KG1 (cell line): Measurements from ENCODE around the gene SPPL2B.
"Not testable (repeated sequence)": the region's sequence is repeated elsewhere in the genome, so short reads cannot be mapped to it uniquely, and the experiment has no call there.

Source experiments
- DNase-seq: peaks from one replicate; lab custom pipeline; 2025; lab: John Stamatoyannopoulos, UW

The SPPL2B gene

DNA sequence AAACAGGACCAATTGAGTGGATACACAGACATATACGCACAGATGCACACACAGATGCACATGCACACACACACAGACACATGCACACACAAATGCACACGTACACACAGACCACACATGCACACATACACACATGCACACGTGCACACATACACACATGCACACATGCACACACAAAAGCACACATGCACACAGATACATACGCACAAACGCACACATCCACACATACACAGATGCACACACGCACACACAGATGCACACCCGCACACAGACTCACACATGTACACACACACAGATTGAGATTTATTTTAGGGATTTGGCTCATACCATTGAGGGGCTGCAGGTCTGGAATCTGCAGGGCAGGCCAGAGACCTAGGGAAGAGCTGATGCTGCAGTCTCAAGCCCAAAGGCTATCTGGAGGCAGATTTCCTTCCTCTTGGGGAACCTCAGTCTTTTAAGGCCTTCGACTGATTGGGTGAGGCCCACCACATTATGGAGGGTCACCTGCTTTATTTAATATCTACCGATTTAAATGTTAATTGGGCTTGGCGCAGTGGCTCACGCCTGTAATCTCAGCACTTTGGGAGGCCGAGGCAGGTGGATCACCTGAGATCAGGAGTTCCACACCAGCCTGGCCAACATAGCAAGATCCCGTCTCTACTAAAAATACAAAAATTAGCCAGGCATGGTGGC is 54.2 kb downstream of the SPPL2B start:
- DNase-seq: no peak

DNA sequence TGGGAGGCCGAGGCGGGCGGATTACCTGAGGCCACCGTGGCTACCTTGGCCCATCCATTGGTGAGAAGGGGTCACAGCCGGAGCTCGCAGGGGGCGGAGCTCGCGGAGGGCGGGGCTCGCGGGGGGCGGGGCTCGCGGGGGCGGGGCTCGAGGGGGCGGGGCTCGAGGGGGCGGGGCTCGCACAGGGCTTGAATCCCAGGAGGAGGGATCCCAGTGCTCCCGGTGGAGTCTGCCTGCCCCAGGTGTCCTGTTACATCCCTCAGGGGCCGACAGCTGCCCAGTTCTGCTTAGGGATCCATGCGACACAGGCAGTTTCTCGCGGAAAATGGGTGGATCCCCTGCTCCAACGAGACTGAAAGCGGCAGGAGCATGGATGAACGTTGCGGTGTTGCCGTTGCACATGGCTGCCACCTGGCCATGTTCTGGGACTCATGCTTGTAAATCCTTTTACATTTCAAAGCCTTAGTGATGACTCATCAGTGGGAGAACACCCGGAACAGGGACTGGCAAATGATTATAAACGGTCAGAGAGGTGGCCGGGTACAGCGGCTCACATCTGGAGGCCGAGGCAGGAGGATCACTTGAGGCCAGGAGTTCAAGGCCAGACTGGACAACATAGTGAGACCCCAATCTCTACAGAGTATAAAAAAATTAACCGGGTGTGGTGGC is 56.7 kb downstream of the SPPL2B start:
- DNase-seq: no peak

- DNase-seq: no peak
Measured at GRCh38 chr19:2387367-2388288, 59.1 kb downstream of the SPPL2B start.

DNA sequence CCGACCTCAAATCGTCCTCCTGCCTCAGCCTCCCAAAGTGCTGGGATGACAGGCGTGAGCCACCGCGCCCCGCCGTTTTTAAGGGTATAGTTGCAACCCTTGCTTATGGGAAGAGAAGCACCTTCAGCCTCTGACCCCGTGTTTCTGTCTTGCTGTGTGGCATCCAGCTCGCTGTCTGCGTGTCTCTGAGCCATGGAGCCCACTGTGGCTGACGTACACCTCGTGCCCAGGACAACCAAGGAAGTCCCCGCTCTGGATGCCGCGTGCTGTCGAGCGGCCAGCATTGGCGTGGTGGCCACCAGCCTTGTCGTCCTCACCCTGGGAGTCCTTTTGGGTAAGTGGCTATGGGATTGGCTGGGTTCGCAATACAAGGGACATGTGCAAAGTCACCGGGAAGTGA is 61.1 kb downstream of the SPPL2B start:
- no peak for DNase-seq

DNA sequence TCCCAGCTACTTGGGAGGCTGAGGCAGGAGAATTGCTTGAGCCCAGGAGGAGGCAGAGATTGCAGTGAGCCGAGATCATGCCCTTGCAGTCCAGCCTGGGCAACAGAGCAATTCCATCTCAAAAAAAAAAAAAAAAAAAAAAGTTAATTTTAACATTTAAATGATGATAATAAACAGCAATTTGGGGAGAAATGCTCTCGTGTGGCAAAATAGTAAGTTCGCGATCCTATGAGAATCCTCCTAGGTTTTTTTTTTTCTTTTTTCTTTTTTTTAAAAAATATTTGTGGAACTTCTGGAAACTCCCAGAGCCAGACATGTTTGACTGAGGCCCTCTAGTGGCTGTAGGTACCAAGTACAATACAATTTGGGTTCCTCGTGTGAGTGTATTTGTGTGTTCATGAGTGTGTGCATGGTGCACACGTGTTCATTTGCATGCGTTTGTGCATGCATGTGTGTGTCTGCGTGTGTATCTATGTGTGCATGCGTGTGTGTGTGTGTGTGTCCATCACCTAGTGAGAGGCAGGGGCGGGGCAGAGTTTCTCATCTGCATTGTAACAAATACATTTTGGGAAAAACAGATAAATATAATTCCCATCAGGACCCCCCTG is 62.7 kb downstream of the SPPL2B start:
- peak; percentile 12 for DNase-seq

- no peak for DNase-seq
Measured at GRCh38 chr19:2392366-2392765, 63.9 kb downstream of the SPPL2B start.

DNA sequence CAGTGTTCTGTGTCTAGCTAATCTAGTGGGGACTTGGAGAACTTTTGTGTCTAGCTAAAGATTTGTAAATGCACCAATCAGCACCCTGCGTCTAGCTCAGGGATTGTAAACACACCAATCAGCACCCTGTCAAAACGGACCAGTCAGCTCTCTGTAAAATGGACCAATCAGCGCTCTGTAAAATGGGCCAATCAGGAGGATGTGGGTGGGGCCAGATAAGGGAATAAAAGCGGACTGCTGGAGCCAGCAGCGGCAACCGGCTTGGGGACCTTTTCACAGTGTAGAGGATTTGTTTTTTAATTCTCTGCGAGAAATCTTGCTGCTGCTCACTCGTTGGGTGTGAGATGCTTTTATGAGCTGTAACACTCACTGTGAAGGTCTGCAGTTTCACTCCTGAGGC is 64.4 kb downstream of the SPPL2B start:
- DNase-seq: not testable (repeated sequence)

GRCh38 chr19:2394054-2394441 is 65.6 kb downstream of the SPPL2B start:
- DNase-seq: no peak

DNA sequence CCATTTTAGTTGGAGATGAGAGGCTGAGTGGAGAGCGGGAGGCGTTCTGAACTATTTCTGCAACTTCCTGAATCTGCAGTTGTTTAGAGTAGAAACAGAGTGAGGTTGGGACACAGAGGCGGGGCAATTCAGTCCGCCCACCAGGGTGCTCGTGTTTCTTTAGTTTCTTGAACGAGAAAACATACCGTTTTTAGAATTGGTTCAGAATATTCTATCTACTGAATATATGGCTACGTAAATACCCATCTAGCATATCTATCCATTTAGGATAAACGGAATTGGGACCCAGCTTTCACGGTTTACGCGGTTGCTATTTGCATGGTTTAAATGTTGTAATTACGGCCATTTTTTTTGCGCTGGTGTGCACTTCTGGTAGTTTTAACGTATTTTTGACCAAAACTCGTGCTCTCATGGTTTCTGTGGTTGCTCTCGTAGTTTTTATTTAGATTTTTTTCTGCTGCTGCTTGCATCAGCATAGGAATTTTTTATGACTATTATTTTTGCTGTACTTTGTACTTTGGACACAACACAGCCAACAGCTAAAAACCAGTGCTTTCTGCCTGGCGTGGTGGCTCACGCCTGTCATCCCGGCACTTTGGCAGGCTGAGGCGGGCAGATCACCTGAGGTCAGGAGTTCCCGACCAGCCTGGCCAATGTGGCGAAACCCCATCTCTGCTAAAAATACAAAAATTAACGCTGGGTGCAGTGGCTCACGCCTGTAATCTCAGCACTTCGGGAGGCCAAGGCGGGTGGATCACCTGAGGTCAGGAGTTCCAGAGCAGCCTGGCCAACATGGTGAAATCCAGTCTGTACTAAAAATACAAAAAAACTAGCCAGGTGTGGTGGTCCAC is 66.2 kb downstream of the SPPL2B start:
- no peak for DNase-seq

GRCh38 chr19:2395293-2395829 is 66.9 kb downstream of the SPPL2B start:
- not testable (repeated sequence) for DNase-seq

DNA sequence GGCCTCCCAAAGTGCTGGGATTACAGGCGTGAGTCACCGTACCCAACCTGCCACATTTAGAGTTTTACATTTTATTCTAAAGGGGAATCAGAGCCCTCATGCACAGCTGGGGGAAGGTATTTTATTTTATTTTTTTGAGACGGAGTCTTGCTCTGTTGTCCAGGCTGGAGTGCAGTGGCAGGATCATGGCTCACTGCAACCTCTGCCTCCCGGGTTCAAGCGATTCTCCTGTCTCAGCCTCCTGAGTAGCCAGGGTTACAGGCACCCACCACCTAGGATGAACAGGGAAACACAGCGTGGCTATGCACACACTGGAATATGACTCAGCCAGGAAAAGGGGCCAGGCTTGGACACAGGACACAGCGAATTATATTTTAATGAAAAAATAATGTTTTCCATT is 68.7 kb downstream of the SPPL2B start:
- not testable (repeated sequence) for DNase-seq

DNA sequence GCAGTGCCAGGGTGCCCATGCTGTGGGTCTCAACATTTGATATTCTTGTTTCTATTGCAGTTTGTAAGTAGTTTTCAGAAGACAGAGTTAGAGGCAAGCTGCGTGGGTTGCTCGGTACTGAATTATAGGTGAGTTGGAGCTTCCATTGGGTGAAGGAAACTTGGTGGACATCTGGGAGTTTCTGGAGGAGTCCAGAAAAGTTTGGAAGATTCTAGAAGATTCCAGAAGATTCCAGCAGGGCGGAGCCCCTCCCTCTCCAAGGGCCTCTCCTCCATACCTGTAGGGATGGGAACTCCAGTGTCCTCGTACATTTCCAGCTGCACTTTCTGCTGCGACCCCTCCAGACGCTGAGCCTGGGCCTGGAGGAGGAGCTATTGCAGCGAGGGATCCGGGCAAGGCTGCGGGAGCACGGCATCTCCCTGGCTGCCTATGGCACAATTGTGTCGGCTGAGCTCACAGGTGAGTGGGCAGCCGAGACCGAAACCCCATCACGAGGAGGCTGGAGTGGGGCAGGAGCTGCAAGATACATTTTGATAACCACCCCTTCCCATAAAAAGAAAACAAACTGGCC is 70.3 kb downstream of the SPPL2B start:
- no peak for DNase-seq

- no peak for DNase-seq
Measured at GRCh38 chr19:2399582-2399981, 71.1 kb downstream of the SPPL2B start.
